HL-60 (cell line): ENCODE data around the gene WWOX.

Experiments used
- DNase-seq, 2 experiments: peaks; one replicate each; pipeline ENCODE4 v3.0.0-alpha.2; 2010 to 2020; ENCODE audit warnings: low read depth in 1 of 2, low spot score in 1 of 2
- H3K27ac ChIP-seq: fragments of 250-450 bp; sonication (Bioruptor Pico); replicated peaks from 2 replicates; pipeline ENCODE4 v1.5.1; 2020; ENCODE audit warnings: mild to moderate bottlenecking, moderate library complexity
- H3K27me3 ChIP-seq: fragments of 250-450 bp; sonication (Bioruptor Pico); 2 replicates; pipeline ENCODE4 v1.5.1; 2021; ENCODE audit warnings: mild to moderate bottlenecking, moderate library complexity; ENCODE audit not compliant: insufficient read depth, poor library complexity, severe bottlenecking
- H3K4me3 ChIP-seq: replicated peaks from 2 replicates; pipeline ENCODE4 v1.5.1; 2011; ENCODE audit warnings: mild to moderate bottlenecking, control low read depth, low read length; ENCODE audit not compliant: insufficient read depth
- CTCF ChIP-seq: IDR thresholded peaks from one replicate; pipeline ENCODE4 v1.5.1; 2011; ENCODE audit warnings: low read length, control low read depth, inconsistent platforms; ENCODE audit not compliant: insufficient read depth
- GABPA ChIP-seq: IDR thresholded peaks from 2 replicates; pipeline ENCODE4 v1.6.1; 2012; ENCODE audit warnings: low read depth
- POLR2AphosphoS5 ChIP-seq: IDR thresholded peaks from 2 replicates; pipeline ENCODE4 v1.6.1; 2012; ENCODE audit warnings: low read depth
- REST ChIP-seq: IDR thresholded peaks from 2 replicates; pipeline ENCODE4 v1.6.1; 2012; ENCODE audit warnings: low read depth; ENCODE audit not compliant: insufficient replicate concordance
- SPI1 ChIP-seq: IDR thresholded peaks from 2 replicates; pipeline ENCODE4 v1.6.1; 2012; ENCODE audit warnings: low read depth, mild to moderate bottlenecking, borderline replicate concordance

WWOX gene

GRCh38 chr16:78479723-78480122, 380.3 kb downstream of the WWOX start:
- no peak for DNase-seq
- no peak overlapping the region for H3K4me3 ChIP-seq
- H3K27me3 ChIP-seq: no peaks in the 10 kb centered on the region
- H3K27ac ChIP-seq: no peak overlapping the region
- TF ChIP-seq POLR2AphosphoS5 (no peak), SPI1 (no peak), REST (no peak)

GRCh38 chr16:78480588-78480987, 381.1 kb downstream of the WWOX start:
- no peak overlapping the region for H3K4me3 ChIP-seq
- DNase-seq: no peak
- no peaks in the 10 kb centered on the region for H3K27me3 ChIP-seq
- no peak for TF ChIP-seq POLR2AphosphoS5
- TF ChIP-seq GABPA: no peak
- no peak for TF ChIP-seq SPI1
- TF ChIP-seq CTCF: no peak
- no peak for TF ChIP-seq REST
- H3K27ac ChIP-seq: no peak overlapping the region

- TF ChIP-seq POLR2AphosphoS5 (no peak), GABPA (no peak), CTCF (no peak), REST (no peak)
- no peak overlapping the region for H3K27ac ChIP-seq
- no peaks in the 10 kb centered on the region for H3K27me3 ChIP-seq
- no peak for DNase-seq
- H3K4me3 ChIP-seq: no peak overlapping the region
These were observed 383.9 kb downstream of the WWOX start for GRCh38 chr16:78483124-78483992.
